Prostate gland (tissue), 2 donors: Measurements from ENCODE around the gene INTS4. TPM values are rescaled to one million over a fixed set of nuclear protein-coding genes. Genes with fewer than 3 reads are reported as not detected.
"Not testable (repeated sequence)": the region's sequence is repeated elsewhere in the genome, so short reads cannot be mapped to it uniquely, and the experiment has no call there.

ENCODE experiments used
- DNase-seq: peaks from one replicate; pipeline ENCODE4 v3.0.0-alpha.2; 2019; ENCODE audit warnings: low spot score
- H3K27ac ChIP-seq, 2 donors: fragments of 200-600 bp; sonication (generic); 2 replicates each; pipeline ENCODE4 v1.5.1; 2017 to 2019
- H3K27me3 ChIP-seq: fragments of 200-600 bp; sonication (generic); replicated peaks from 2 replicates; pipeline ENCODE4 v1.5.1; 2019; ENCODE audit not compliant: insufficient read depth
- H3K36me3 ChIP-seq, 2 donors: fragments of 200-600 bp; sonication (generic); 1 replicate in 1 of 2; 2 replicates in 1 of 2; pipeline versions ENCODE4 v1.5.1 to v1.8.1; 2017 to 2019
- H3K4me1 ChIP-seq: fragments of 200-600 bp; sonication (generic); replicated peaks from 2 replicates; pipeline ENCODE4 v1.5.1; 2019
- H3K4me3 ChIP-seq, 2 donors: fragments of 200-600 bp; sonication (generic); 2 replicates each; pipeline ENCODE4 v1.5.1; 2017 to 2019
- H3K9me3 ChIP-seq: fragments of 200-600 bp; sonication (generic); 2 replicates; pipeline ENCODE4 v1.5.1; 2017
- CTCF ChIP-seq, 4 experiments: fragments of 200-600 bp in 2 of 4; fragments of 450-650 bp in 2 of 4; sonication (generic) in 2 of 4; IDR thresholded peaks; 1 replicate in 3 of 4; 2 replicates in 1 of 4; pipeline ENCODE4 v1.5.1; 2016 to 2019; ENCODE audit warnings: antibody characterized with exemption in 4 of 4, mild to moderate bottlenecking in 2 of 4, moderate library complexity in 2 of 4
- POLR2A ChIP-seq: fragments of 450-650 bp; IDR thresholded peaks from one replicate; pipeline ENCODE4 v1.6.1; 2016; ENCODE audit warnings: antibody characterized with exemption, mild to moderate bottlenecking
- POLR2AphosphoS5 ChIP-seq: sonication (generic); formaldehyde crosslinking; IDR thresholded peaks from one replicate; pipeline ENCODE4 v1.6.1; 2017; ENCODE audit warnings: antibody characterized with exemption
- WGBS: methylation state at CpG from one replicate; pipeline ENCODE4 v1.1.5; 2018; 5-methylcytosine and 5-hydroxymethylcytosine counted together
- intact Hi-C: fragments of 100-400 bp; cut with DNase I; formaldehyde crosslinking; loops from one replicate; pipeline ENCODE4 v1.14.2; 2022
- total RNA-seq, 2 donors: library from RNA; depleted of rRNA; stranded (reverse); fragments of >200 nt; gene quantifications; one replicate each; pipeline ENCODE4 v1.1.0, GENCODE V29; 2016

INTS4 gene
- total RNA-seq, 2 donors from 2014 or later = 30.1 to 31.0 TPM

GRCh38 chr11:78015878-78016277 lies 21.4 kb upstream of the INTS4 start:
- 94% methylated on average over 1 of the region's 1 CpG for WGBS
- Histone ChIP-seq H3K4me3 (no peak overlapping the region), H3K9me3 (no peaks in the 10 kb centered on the region), H3K4me1 (no peaks in the 10 kb centered on the region), H3K27ac (no peak overlapping the region), H3K36me3 (peaks cover 0 to 2% of the 10 kb centered on the region in 2 donors), H3K27me3 (no peaks in the 10 kb centered on the region)
- no peak for TF ChIP-seq POLR2A
- TF ChIP-seq POLR2AphosphoS5 = no peak
- no peak for TF ChIP-seq CTCF (IDR thresholded peaks at IDR 0.05)
- intact Hi-C loops = no loop called here
- no peak for DNase-seq

GRCh38 chr11:78014937-78015520 lies 20.6 kb upstream of the INTS4 start:
- 66% methylated on average over 6 of the region's 6 CpGs for WGBS

GRCh38 chr11:78011301-78011700 lies 16.8 kb upstream of the INTS4 start:
- H3K27ac ChIP-seq = no peak overlapping the region
- no peak for TF ChIP-seq POLR2AphosphoS5
- TF ChIP-seq POLR2A = no peak
- no peak for TF ChIP-seq CTCF (IDR thresholded peaks at IDR 0.05)
- no peaks in the 10 kb centered on the region for H3K36me3 ChIP-seq
- no peak overlapping the region for H3K4me3 ChIP-seq
- WGBS = 78% methylated on average over 2 of the region's 2 CpGs
- H3K9me3 ChIP-seq = no peaks in the 10 kb centered on the region
- H3K4me1 ChIP-seq = no peaks in the 10 kb centered on the region
- H3K27me3 ChIP-seq = no peaks in the 10 kb centered on the region
- intact Hi-C loops = no loop called here
- DNase-seq = no peak

More at GRCh38 chr11:78014937-78015520, 20.6 kb upstream of the INTS4 start:
- H3K4me1 ChIP-seq, H3K27ac ChIP-seq, H3K4me3 ChIP-seq, intact Hi-C loops, DNase-seq, H3K9me3 ChIP-seq, H3K36me3 ChIP-seq, H3K27me3 ChIP-seq: not testable (repeated sequence)

GRCh38 chr11:78010755-78011154 lies 16.3 kb upstream of the INTS4 start:
- no peak overlapping the region for H3K4me3 ChIP-seq
- DNase-seq = no peak
- H3K27me3 ChIP-seq = no peaks in the 10 kb centered on the region
- TF ChIP-seq POLR2A = no peak
- no peak for TF ChIP-seq POLR2AphosphoS5
- no peak for TF ChIP-seq CTCF (IDR thresholded peaks at IDR 0.05)
- no peaks in the 10 kb centered on the region for H3K4me1 ChIP-seq
- intact Hi-C loops = no loop called here
- H3K27ac ChIP-seq = no peak overlapping the region
- H3K9me3 ChIP-seq = no peaks in the 10 kb centered on the region
- 93% methylated on average over 6 of the region's 6 CpGs for WGBS
- no peaks in the 10 kb centered on the region for H3K36me3 ChIP-seq

GRCh38 chr11:78010304-78010703 lies 15.8 kb upstream of the INTS4 start:
- whole genome bisulfite sequencing = 97% methylated on average over 1 of the region's 1 CpG
- intact Hi-C loops = no loop called here

More at GRCh38 chr11:78010304-78010703, 15.8 kb upstream of the INTS4 start:
- Histone ChIP-seq H3K27me3 (no peaks in the 10 kb centered on the region), H3K4me1 (no peaks in the 10 kb centered on the region), H3K27ac (no peak overlapping the region), H3K9me3 (no peaks in the 10 kb centered on the region), H3K4me3 (no peak overlapping the region), H3K36me3 (no peaks in the 10 kb centered on the region)
- TF ChIP-seq CTCF (IDR thresholded peaks at IDR 0.05) (no peak), POLR2A (no peak), POLR2AphosphoS5 (no peak)
- no peak for DNase-seq
